GM12864 (cell line): ENCODE data around the gene SNAI3.

ENCODE experiments used
- DNase-seq: peaks from one replicate; pipeline ENCODE4 v3.0.0-alpha.2; 2011; ENCODE audit warnings: low read depth
- H3K4me3 ChIP-seq: 2 replicates; pipeline ENCODE4 v1.5.1; 2011; ENCODE audit warnings: mild to moderate bottlenecking, low read depth, low read length, control low read depth
- TF ChIP-seq, protein P1 (sequence below): IDR thresholded peaks from 2 replicates; pipeline ENCODE4 v1.5.1; 2011; ENCODE audit warnings: low read depth, mild to moderate bottlenecking, moderate library complexity, low read length, control low read depth, inconsistent platforms; ENCODE audit errors: missing control alignments

The SNAI3 gene

DNA sequence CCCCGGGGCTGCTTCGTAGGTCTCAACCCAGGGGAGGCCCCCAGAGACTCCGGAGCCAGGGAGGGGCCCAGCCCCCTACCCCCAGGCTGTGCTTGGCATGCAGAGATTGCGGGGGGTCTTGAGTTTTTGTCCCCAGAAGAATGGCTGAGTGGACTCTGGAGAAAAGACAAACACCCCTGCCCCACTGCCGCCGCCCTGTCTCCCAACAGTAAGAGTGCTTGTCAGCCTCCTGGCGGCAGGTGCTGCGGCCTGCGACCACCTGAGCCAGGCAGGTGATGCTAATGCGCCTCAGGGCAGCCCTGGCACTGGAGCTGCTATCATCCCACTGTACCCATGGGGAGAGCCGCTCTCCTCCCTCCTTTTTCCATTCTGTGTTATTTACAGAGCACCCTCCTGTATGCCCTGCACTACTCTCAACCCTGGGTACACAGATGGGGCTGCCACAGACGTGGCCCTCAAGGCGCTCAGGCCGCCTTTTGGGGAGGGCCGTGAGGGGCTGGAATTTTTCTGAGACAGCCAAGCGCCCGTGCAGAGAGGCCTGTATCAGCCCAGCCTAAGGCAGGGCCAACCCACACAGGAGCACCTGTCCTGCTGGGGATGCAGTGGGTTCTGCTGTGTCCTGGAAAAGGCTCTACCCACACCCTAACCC is 50.5 kb downstream of the SNAI3 start:
- no peak for DNase-seq
- TF ChIP-seq, protein P1, sequence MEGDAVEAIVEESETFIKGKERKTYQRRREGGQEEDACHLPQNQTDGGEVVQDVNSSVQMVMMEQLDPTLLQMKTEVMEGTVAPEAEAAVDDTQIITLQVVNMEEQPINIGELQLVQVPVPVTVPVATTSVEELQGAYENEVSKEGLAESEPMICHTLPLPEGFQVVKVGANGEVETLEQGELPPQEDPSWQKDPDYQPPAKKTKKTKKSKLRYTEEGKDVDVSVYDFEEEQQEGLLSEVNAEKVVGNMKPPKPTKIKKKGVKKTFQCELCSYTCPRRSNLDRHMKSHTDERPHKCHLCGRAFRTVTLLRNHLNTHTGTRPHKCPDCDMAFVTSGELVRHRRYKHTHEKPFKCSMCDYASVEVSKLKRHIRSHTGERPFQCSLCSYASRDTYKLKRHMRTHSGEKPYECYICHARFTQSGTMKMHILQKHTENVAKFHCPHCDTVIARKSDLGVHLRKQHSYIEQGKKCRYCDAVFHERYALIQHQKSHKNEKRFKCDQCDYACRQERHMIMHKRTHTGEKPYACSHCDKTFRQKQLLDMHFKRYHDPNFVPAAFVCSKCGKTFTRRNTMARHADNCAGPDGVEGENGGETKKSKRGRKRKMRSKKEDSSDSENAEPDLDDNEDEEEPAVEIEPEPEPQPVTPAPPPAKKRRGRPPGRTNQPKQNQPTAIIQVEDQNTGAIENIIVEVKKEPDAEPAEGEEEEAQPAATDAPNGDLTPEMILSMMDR, result no peak
- no peak overlapping the region for H3K4me3 ChIP-seq

DNA sequence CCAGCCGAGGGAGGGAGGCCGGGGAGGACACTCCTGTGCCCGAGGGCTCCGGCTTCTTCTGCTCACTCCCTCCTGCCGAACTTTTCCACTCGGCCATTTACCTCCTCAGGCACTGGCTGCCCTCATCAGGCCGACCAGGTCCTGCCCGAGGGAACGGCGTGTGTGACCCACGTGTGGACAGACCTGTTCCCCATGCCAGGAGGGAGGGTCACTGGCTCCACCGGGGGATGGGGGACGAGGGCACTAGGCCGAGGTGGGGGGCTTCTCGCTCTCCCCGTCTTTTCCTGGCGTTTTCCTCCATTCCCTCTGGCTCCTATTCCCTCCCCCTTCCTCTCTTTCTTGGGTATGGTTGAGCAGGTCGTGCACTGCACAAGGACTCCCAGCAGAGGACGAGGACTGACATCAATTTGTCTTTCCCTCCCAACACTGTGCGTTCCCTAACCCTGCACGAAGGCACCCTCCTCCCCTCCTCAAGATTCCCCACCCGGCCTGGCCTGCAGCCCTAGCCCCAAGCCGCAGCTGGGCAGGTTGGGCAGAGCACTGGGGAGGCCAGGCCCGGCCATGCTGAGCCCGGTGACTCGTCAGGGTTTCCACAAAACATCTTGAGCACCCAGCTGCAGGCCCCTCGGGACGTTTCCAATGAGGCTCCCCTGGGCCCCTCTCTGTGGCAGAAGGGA is 51.2 kb downstream of the SNAI3 start:
- no peak for DNase-seq
- peak overlapping the region; percentile 55 for H3K4me3 ChIP-seq
- TF ChIP-seq, protein P1, result no peak

DNA sequence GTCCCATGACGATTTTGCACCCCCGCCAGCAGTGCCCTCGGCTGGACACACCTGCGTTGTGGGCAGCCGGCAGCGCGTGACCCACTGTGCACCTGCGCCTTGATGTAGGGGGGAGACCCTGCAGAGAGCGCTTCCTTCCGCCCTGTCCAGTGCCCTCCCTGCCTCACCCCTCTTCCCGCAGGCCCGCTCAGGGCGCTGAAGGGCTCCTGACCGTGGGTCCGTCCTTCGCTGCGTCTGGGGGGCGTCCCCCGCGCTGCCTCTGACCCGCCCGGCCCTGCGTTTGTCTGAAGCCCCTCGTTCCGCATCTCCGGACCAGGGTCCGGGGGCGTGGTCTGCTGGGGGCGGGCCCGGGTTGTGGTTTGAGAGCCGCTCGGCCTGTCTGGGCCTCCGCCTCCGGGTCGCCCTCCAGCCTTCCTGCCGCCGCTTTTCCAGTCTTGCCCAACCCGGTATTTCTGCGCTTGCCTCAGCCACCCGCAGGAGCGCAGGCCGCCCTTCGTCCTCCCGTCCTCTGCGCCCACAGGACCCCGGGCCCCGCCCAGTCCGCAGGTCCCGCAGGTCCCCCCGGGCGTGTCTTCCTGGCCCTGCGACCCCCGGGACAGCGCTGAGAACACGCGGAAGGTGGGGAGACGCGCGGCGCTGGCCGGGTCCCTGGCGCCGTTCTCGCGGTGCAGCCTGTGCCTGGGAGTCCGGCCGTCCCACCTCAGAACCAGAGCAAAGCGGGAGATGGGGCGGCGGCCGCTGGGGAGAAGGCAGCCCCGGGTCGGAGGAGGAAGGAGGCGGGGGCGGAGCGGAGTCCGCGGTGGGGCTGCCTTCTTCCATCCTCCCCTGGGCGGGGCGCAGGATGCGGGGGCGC is 51.9 kb downstream of the SNAI3 start:
- TF ChIP-seq, protein P1, result no peak
- DNase-seq, result no peak
- peak overlapping the region; percentile 55 for H3K4me3 ChIP-seq

DNA sequence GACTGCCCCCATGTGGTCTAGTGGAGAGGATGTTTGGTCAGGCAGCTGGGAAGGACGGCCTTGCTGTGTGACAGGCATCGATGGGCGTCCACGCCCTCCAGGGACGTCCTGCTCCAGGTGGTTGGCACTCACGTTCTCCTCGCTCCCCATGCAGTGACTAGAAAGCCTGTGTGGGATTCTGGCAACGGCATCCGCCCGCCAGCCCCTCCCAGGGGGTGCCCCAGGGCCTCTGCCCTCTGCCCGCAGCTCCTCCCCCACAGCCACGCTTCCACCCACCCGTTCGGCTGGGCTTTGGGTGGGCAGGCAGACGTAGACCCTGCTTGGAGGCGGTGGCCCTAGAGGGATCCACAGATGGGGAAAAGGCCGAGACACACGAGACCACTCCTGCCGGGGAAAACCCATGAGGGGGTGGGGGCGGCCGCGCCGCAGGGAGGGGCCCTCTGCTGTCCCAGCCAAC is 52.6 kb downstream of the SNAI3 start:
- TF ChIP-seq, protein P1, result peak; percentile 50

DNA sequence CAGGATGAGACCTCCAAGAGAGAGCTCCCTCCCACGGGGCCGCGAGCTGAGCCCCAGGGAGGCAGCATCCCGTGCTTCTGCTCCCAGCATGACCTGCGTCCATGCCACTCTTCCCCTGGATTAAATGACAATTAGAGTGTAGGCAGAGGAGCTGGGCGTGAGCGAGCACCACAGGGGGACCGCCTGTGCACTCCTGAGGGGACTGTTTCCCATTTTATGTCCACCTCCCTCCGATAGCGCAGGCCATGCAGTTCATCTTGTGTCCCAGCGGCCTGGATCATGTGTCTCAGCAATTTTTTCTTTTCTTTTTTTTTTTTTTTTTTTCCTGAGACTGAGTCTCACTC is 53.7 kb downstream of the SNAI3 start:
- no peak for DNase-seq
- TF ChIP-seq, protein P1, result no peak
- H3K4me3 ChIP-seq, result no peak overlapping the region

More for the DNA sequence above, 52.6 kb downstream of the SNAI3 start:
- DNase-seq, result no peak
- no peak overlapping the region; the same call in 1 of the 2 replicates for H3K4me3 ChIP-seq

DNA sequence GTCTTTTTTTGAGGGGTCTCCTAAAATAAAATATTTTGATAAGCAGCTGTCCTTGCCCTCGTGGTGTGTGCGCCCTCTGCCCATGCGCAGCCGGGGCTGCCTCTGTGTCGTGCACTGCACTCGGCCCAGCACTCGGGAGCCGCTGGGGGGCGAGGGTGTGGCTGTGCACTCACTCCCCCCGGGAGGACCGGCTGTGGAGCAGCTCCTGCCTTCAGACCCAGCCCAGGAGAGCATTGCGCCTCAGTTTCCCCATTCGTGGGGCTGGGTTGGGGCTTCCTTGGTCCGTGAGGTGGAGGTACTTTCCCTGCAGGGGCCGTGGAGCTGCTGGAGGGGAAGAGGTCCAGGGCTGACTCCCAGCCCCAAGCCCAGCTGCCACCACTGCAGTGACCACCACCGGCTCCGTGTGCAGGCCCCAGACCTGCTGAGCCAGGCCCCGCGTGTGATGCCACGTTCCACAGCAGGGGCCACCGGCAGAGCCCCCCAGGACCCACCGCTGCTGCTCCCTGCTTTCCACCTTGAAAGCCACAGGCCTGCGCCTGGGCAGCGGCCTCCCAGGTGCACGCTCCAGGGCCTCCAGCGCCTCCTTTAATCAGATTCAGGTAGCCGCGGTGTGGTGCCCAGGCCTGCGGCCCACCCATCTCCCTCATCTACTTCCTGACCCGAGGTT is 54.3 kb downstream of the SNAI3 start:
- DNase-seq, result no peak
- H3K4me3 ChIP-seq, result no peak overlapping the region
- TF ChIP-seq, protein P1, result no peak
